Measurements from ENCODE around the gene CLNK.

CLNK gene, protein sequence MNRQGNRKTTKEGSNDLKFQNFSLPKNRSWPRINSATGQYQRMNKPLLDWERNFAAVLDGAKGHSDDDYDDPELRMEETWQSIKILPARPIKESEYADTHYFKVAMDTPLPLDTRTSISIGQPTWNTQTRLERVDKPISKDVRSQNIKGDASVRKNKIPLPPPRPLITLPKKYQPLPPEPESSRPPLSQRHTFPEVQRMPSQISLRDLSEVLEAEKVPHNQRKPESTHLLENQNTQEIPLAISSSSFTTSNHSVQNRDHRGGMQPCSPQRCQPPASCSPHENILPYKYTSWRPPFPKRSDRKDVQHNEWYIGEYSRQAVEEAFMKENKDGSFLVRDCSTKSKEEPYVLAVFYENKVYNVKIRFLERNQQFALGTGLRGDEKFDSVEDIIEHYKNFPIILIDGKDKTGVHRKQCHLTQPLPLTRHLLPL

DNA sequence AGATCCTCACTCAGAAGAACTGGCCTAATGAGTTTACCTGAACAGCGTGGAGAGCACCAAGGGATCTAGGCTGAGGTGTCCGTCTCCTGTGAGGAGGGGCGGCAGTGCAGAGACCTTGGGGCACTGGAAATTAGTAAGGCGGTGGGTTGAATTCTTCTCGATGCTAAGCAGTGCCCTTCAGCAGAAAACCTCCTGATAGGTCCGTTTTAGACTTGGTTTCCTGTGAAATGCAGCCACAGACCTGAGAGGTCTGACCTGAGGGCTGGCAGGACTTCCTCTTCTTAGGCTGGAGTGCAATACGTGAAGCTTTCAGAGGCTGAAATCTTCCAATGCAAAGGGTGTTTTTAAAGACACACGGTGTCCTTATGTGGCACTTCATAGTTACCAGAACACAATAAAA, at the start of gene CLNK:
Gene CLNK (minus strand): TSS at position 138 of the 400 bp plus-strand sequence. CDS start 16,899 bp downstream, outside the sequence.
- Histone ChIP-seq H3K9ac (no peak within 1 kb of the TSS), H3K4me3 (IDR thresholded peaks at IDR 0.05; ENCODE audit: insufficient read depth, low read depth, low read length) (no peak within 1 kb of the TSS), H3K36me3 (ENCODE audit: insufficient read depth) (no peaks in the 10 kb centered on the region), H2AFZ (ENCODE audit: low read depth) (no peak within 1 kb of the TSS), H4K20me1 (ENCODE audit: insufficient read depth) (no peaks in the 10 kb centered on the region), H3K4me2 (no peak within 1 kb of the TSS), H3K27ac (no peak within 1 kb of the TSS), H3K79me2 (ENCODE audit: insufficient read depth, low read depth) (no peaks in the 10 kb centered on the region), H3K4me1 (ENCODE audit: low read depth, poor library complexity, severe bottlenecking) (no peaks in the 10 kb centered on the region), H3K27me3 (ENCODE audit: insufficient read depth, low read depth) (no peaks in the 10 kb centered on the region)
- TF ChIP-seq, protein P1, sequence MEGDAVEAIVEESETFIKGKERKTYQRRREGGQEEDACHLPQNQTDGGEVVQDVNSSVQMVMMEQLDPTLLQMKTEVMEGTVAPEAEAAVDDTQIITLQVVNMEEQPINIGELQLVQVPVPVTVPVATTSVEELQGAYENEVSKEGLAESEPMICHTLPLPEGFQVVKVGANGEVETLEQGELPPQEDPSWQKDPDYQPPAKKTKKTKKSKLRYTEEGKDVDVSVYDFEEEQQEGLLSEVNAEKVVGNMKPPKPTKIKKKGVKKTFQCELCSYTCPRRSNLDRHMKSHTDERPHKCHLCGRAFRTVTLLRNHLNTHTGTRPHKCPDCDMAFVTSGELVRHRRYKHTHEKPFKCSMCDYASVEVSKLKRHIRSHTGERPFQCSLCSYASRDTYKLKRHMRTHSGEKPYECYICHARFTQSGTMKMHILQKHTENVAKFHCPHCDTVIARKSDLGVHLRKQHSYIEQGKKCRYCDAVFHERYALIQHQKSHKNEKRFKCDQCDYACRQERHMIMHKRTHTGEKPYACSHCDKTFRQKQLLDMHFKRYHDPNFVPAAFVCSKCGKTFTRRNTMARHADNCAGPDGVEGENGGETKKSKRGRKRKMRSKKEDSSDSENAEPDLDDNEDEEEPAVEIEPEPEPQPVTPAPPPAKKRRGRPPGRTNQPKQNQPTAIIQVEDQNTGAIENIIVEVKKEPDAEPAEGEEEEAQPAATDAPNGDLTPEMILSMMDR (conservative IDR thresholded peaks at IDR 0.05; ENCODE audit: low read depth, low read length) = no peak

DNA sequence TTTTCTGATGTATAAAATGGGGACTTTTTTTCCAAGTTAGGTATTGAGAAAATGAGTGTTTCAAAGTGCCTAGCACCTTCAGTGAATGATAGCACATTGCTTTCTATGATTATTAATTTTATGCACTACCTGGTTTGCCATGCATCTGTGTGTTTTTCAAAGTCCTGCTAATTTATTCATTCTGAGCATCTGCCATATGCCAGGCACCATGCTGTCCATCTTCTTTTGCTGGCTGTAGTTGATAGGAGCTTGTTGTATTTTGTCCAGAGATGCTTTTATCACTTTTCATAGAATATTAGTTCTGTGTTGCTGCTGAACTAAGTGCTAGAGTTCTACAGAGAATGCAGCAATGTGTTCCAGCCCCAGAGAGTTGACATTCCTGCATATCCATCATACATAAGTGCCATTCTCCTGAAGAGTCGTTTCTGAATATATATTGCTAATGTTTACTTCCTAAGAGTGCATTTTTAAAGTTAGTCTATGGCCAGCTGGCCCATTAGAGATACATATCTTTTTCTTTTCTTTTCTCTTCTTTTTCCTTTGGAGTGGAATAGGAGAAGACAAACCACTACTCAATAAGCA, 49.0 kb upstream of the CLNK start:
- no peak overlapping the region for H3K4me3 ChIP-seq (IDR thresholded peaks at IDR 0.05; ENCODE audit: insufficient read depth, low read depth, low read length)
- no peaks in the 10 kb centered on the region for H4K20me1 ChIP-seq (ENCODE audit: insufficient read depth)
- H3K79me2 ChIP-seq (ENCODE audit: insufficient read depth, low read depth) = no peaks in the 10 kb centered on the region
- no peak overlapping the region for H3K4me2 ChIP-seq
- no peak overlapping the region for H3K9ac ChIP-seq
- H3K4me1 ChIP-seq (ENCODE audit: low read depth, poor library complexity, severe bottlenecking) = no peaks in the 10 kb centered on the region
- no peaks in the 10 kb centered on the region for H3K27me3 ChIP-seq (ENCODE audit: insufficient read depth, low read depth)
- H2AFZ ChIP-seq (ENCODE audit: low read depth) = no peak overlapping the region
- H3K36me3 ChIP-seq (ENCODE audit: insufficient read depth) = no peaks in the 10 kb centered on the region
- TF ChIP-seq, protein P1 (conservative IDR thresholded peaks at IDR 0.05; ENCODE audit: low read depth, low read length) = no peak
- H3K27ac ChIP-seq = no peak overlapping the region

DNA sequence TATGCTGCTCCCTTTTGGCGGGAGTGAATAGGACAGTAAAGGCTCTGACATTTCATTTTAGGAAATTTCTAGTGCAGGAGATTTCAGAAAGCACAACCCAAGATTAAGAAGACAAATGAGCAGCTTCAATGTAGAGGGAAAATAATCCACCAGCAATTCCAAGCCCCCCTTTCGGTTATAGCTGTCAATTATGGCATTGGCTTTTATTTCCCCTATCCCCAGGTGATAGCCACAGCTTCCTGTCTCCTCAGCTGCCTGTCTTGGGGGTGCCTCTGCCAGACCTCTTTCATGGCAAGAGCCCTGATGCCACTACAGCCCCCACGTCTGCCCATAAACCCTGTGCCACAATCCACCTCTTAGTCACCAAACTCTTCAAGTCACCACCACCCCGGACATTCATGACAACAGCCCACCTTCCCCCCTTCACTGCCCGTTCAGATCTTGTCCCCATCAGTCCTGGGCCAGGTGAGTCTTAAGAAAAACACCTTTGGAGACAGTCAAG, 48.4 kb upstream of the CLNK start:
- Histone ChIP-seq H2AFZ (ENCODE audit: low read depth) (no peak overlapping the region), H3K9ac (no peak overlapping the region), H3K4me2 (no peak overlapping the region), H3K27me3 (ENCODE audit: insufficient read depth, low read depth) (no peaks in the 10 kb centered on the region), H3K4me1 (ENCODE audit: low read depth, poor library complexity, severe bottlenecking) (no peaks in the 10 kb centered on the region), H3K36me3 (ENCODE audit: insufficient read depth) (no peaks in the 10 kb centered on the region), H4K20me1 (ENCODE audit: insufficient read depth) (no peaks in the 10 kb centered on the region), H3K79me2 (ENCODE audit: insufficient read depth, low read depth) (no peaks in the 10 kb centered on the region), H3K4me3 (IDR thresholded peaks at IDR 0.05; ENCODE audit: insufficient read depth, low read depth, low read length) (no peak overlapping the region), H3K27ac (no peak overlapping the region)
- TF ChIP-seq, protein P1 (conservative IDR thresholded peaks at IDR 0.05; ENCODE audit: low read depth, low read length) = no peak

DNA sequence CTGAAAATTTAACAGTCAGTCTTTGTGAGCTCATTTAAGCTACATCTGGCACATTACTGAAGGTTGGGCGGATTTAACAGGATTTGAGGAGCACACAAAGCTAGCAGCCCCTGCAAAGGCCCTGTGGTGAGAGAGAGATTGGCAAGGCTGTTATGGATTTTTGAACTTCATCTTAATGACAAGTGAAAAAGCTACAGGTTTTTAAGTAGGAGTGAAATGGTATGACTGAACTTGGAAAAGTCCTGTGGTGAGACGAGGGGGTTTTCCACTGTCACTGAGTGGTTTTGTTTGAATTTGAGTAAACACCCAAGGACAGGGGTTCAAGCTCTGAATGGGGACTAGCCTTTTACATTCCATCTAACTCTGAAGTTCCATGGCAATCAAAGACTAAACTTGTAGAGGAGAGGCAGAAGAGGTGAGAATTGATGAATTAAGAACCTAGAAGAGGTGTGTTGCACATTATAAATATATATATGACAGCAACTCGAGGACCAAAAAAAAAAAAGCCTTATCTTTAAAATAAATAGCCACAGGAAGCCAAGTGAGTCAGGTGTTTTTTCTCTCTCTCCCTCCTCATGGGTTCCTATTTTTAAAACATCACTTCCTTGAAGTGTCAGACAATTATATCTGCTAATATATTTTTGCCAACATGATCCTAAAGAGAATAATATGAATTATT, 47.8 kb upstream of the CLNK start:
- Histone ChIP-seq H2AFZ (ENCODE audit: low read depth) (no peak overlapping the region; the same call in 1 of the 2 replicates), H3K79me2 (ENCODE audit: insufficient read depth, low read depth) (no peaks in the 10 kb centered on the region), H3K4me2 (no peak overlapping the region), H3K36me3 (ENCODE audit: insufficient read depth) (no peaks in the 10 kb centered on the region), H3K27me3 (ENCODE audit: insufficient read depth, low read depth) (no peaks in the 10 kb centered on the region), H3K9ac (no peak overlapping the region), H3K4me1 (ENCODE audit: low read depth, poor library complexity, severe bottlenecking) (no peaks in the 10 kb centered on the region), H3K27ac (no peak overlapping the region), H3K4me3 (IDR thresholded peaks at IDR 0.05; ENCODE audit: insufficient read depth, low read depth, low read length) (no peak overlapping the region), H4K20me1 (ENCODE audit: insufficient read depth) (no peaks in the 10 kb centered on the region)
- TF ChIP-seq, protein P1 (conservative IDR thresholded peaks at IDR 0.05; ENCODE audit: low read depth, low read length) = no peak
